Choroid plexus epithelial cell (primary cell): Measurements from ENCODE around the gene NACC2.

Experiments used
- DNase-seq: peaks from one replicate; pipeline ENCODE4 v3.0.0-alpha.2; 2010; ENCODE audit warnings: low read depth
- H3K4me3 ChIP-seq: 2 replicates; pipeline ENCODE4 v1.5.1; 2011; ENCODE audit warnings: low read depth, mild to moderate bottlenecking, control low read depth, low read length, moderate library complexity
- CTCF ChIP-seq: conservative IDR thresholded peaks from 2 replicates; pipeline ENCODE4 v1.5.1; 2011; ENCODE audit warnings: low read depth, mild to moderate bottlenecking, control low read depth, inconsistent platforms, low read length, moderate library complexity

The NACC2 gene

DNA sequence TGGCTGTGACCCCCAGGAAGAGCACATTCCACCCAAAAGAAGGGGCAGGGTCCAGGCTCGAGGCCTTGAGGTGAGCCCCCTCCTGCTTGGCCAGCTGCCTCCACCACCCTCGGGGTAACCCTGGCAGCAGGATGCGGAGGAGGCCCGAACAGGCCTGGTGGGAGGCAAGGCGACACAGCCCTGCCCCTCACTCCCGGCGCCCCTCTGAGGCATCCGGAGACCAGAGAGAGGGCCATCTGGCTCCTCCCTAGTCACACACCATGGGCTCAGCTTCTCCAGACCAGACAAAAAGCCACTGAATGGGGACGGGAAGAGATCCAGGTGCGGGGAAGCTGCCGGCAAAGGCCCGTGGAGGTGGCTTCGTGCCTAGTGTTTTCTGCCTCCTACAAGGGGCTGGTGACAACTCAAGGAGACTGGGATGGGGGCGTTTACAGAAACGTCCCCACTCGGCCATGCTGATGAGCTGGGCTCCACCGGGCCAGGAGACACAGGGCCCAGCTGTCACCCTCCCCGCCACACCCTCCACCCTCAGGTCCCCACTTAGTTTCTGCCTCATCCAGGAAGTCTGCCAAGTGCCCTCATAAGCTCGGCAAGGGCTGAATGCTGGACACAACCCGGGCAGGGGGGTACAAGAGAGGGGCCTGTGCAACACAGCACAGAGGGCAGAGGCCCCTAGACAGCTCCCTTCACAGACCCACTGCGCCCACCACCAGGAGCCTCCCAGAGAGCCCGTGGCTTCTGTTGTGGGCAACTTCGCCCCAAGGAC, 41.9 kb downstream of the NACC2 start:
- H3K4me3 ChIP-seq = no peak overlapping the region
- DNase-seq = no peak
- TF ChIP-seq CTCF = no peak

GRCh38 chr9:136052472-136052880, 42.6 kb downstream of the NACC2 start:
- DNase-seq = no peak
- TF ChIP-seq CTCF = no peak
- no peak overlapping the region for H3K4me3 ChIP-seq

GRCh38 chr9:136051837-136052471, 43.1 kb downstream of the NACC2 start:
- no peak for TF ChIP-seq CTCF
- DNase-seq = peak; percentile 87
- peak overlapping the region; percentile 59 for H3K4me3 ChIP-seq

GRCh38 chr9:136051453-136051836, 43.6 kb downstream of the NACC2 start:
- H3K4me3 ChIP-seq = peak overlapping the region; percentile 59
- no peak for TF ChIP-seq CTCF
- no peak for DNase-seq

- H3K4me3 ChIP-seq = peak overlapping the region; percentile 59
- no peak for TF ChIP-seq CTCF
- no peak for DNase-seq
Measured at GRCh38 chr9:136050701-136051452, 44.2 kb downstream of the NACC2 start.

DNA sequence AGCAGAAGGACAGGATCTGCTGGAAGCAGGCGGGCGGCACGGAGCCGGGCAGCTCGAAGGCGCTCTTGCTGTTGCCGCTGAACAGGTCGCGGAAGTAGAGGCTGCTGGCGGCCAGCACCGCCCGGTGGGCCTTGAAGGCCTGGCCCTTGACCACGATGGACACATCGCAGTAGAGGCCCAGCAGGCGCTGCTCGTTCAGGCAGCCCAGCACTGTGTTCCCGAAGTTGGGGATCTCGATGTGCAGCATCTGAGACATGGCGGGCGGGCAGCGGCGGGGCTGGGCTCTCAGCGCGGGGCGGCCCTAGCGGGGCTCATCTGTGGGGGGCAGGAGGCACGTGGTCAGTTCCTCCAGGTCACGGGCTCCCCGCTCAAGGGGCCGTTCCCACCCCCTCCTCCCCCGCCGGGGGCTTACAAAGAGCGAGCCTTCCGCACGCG, 44.8 kb downstream of the NACC2 start:
- H3K4me3 ChIP-seq = no peak overlapping the region
- no peak for TF ChIP-seq CTCF
- DNase-seq = no peak
